ENCODE data around the gene CD300H.

Gene CD300H

GRCh38 chr17:74532115-74532514 lies 35.2 kb downstream of the CD300H start:
- DNase-seq (ENCODE audit: low read depth): peak; percentile 95
- H3K4me3 ChIP-seq (ENCODE audit: low read depth, low read length): peak overlapping the region; percentile 82
- TF ChIP-seq CTCF (IDR thresholded peaks at IDR 0.05; ENCODE audit: low read depth, low read length) (no peak), MAX (IDR thresholded peaks at IDR 0.05; ENCODE audit: low read depth, low read length) (peak; percentile 87), POLR2A (IDR thresholded peaks at IDR 0.05; ENCODE audit: extremely low read depth, insufficient read length) (peak; percentile 46), MYC (IDR thresholded peaks at IDR 0.05; ENCODE audit: low read depth, low read length) (peak; percentile 97)

- TF ChIP-seq MAX (IDR thresholded peaks at IDR 0.05; ENCODE audit: low read depth, low read length): no peak
- TF ChIP-seq MYC (IDR thresholded peaks at IDR 0.05; ENCODE audit: low read depth, low read length): no peak
- no peak for TF ChIP-seq CTCF (IDR thresholded peaks at IDR 0.05; ENCODE audit: low read depth, low read length)
- TF ChIP-seq POLR2A (IDR thresholded peaks at IDR 0.05; ENCODE audit: extremely low read depth, insufficient read length): no peak
Measured at GRCh38 chr17:74531231-74531761, 36.0 kb downstream of the CD300H start, which contains the start of gene CD300LB. TSS of gene CD300LB (minus strand) at chr17:74531475. CDS start at chr17:74531350, 125 bp downstream.

GRCh38 chr17:74530831-74531150 lies 36.5 kb downstream of the CD300H start:
- no peak overlapping the region for H3K4me3 ChIP-seq (ENCODE audit: low read depth, low read length)
- TF ChIP-seq MYC (IDR thresholded peaks at IDR 0.05; ENCODE audit: low read depth, low read length) (no peak), POLR2A (IDR thresholded peaks at IDR 0.05; ENCODE audit: extremely low read depth, insufficient read length) (no peak), CTCF (IDR thresholded peaks at IDR 0.05; ENCODE audit: low read depth, low read length) (no peak), MAX (IDR thresholded peaks at IDR 0.05; ENCODE audit: low read depth, low read length) (no peak)
- DNase-seq (ENCODE audit: low read depth): no peak

More at GRCh38 chr17:74531231-74531761, 36.0 kb downstream of the CD300H start, which contains the start of gene CD300LB:
- peak; percentile 44 for DNase-seq (ENCODE audit: low read depth)
- H3K4me3 ChIP-seq (ENCODE audit: low read depth, low read length): peak within 1 kb of the TSS; percentile 82

- no peak overlapping the region for H3K4me3 ChIP-seq (ENCODE audit: low read depth, low read length)
- DNase-seq (ENCODE audit: low read depth): no peak
- TF ChIP-seq POLR2A (IDR thresholded peaks at IDR 0.05; ENCODE audit: extremely low read depth, insufficient read length): no peak
- no peak for TF ChIP-seq MAX (IDR thresholded peaks at IDR 0.05; ENCODE audit: low read depth, low read length)
- TF ChIP-seq CTCF (IDR thresholded peaks at IDR 0.05; ENCODE audit: low read depth, low read length): no peak
- TF ChIP-seq MYC (IDR thresholded peaks at IDR 0.05; ENCODE audit: low read depth, low read length): no peak
Measured at GRCh38 chr17:74529243-74529642, 38.1 kb downstream of the CD300H start.

- no peak overlapping the region for H3K4me3 ChIP-seq (ENCODE audit: low read depth, low read length)
- peak; percentile 98 for DNase-seq (ENCODE audit: low read depth)
- peak; percentile 77 for TF ChIP-seq MYC (IDR thresholded peaks at IDR 0.05; ENCODE audit: low read depth, low read length)
- TF ChIP-seq CTCF (IDR thresholded peaks at IDR 0.05; ENCODE audit: low read depth, low read length): no peak
- peak; percentile 77 for TF ChIP-seq MAX (IDR thresholded peaks at IDR 0.05; ENCODE audit: low read depth, low read length)
- no peak for TF ChIP-seq POLR2A (IDR thresholded peaks at IDR 0.05; ENCODE audit: extremely low read depth, insufficient read length)
Measured at GRCh38 chr17:74528491-74529199, 38.7 kb downstream of the CD300H start.

Data from NB4 (cell line).